DOHH2 (cell line): Measurements from ENCODE around the gene MDM1.

Experiments used
- H3F3A ChIP-seq: fragments of 200-600 bp; sonication (generic), shearing (Covaris generic); 2 replicates; pipeline ENCODE4 v1.6.0; 2016; ENCODE audit warnings: antibody characterized with exemption, mild to moderate bottlenecking; ENCODE audit not compliant: control insufficient read depth, insufficient read depth
- H3K27ac ChIP-seq: fragments of 200-600 bp; sonication (generic); 2 replicates; pipeline ENCODE4 v1.5.1; 2014; ENCODE audit warnings: low read depth, mild to moderate bottlenecking, low read length, moderate library complexity
- H3K27me3 ChIP-seq: fragments of 200-600 bp; sonication (generic); 2 replicates; pipeline ENCODE4 v1.6.1; 2014; ENCODE audit warnings: mild to moderate bottlenecking, low read length, mixed read lengths; ENCODE audit not compliant: control insufficient read depth
- H3K36me3 ChIP-seq: fragments of 200-600 bp; sonication (generic); 2 replicates; pipeline ENCODE4 v1.6.1; 2014; ENCODE audit warnings: mild to moderate bottlenecking, low read length, moderate library complexity, mixed read lengths; ENCODE audit not compliant: control insufficient read depth
- H3K4me1 ChIP-seq: fragments of 200-600 bp; sonication (generic); 2 replicates; pipeline ENCODE4 v1.6.1; 2014; ENCODE audit warnings: mild to moderate bottlenecking, low read length, mixed read lengths; ENCODE audit not compliant: control insufficient read depth
- H3K4me2 ChIP-seq: fragments of 200-600 bp; sonication (generic); 2 replicates; pipeline ENCODE4 v1.6.0; 2014; ENCODE audit warnings: mild to moderate bottlenecking, low read length, moderate library complexity
- H3K4me3 ChIP-seq: fragments of 200-600 bp; sonication (generic); 2 replicates; pipeline ENCODE4 v1.5.1; 2014; ENCODE audit warnings: mild to moderate bottlenecking, low read length, mixed read lengths
- H3K79me2 ChIP-seq: fragments of 200-600 bp; sonication (generic); 2 replicates; pipeline ENCODE4 v1.6.1; 2014; ENCODE audit warnings: mild to moderate bottlenecking, low read length, mixed read lengths; ENCODE audit not compliant: control insufficient read depth
- H3K9me2 ChIP-seq: fragments of 200-600 bp; sonication (generic); replicated peaks from 2 replicates; pipeline ENCODE4 v1.6.1; 2014; ENCODE audit warnings: mild to moderate bottlenecking, low read length, mixed read lengths; ENCODE audit not compliant: control insufficient read depth
- H3K9me3 ChIP-seq: fragments of 200-600 bp; sonication (generic); 2 replicates; pipeline ENCODE4 v1.6.1; 2014; ENCODE audit warnings: antibody characterized with exemption, low read length, mixed read lengths; ENCODE audit not compliant: control insufficient read depth, insufficient read depth
- H4K20me1 ChIP-seq: fragments of 200-600 bp; sonication (generic); 2 replicates; pipeline ENCODE4 v1.6.0; 2014; ENCODE audit warnings: low read depth, mild to moderate bottlenecking, antibody characterized with exemption, low read length, moderate library complexity; ENCODE audit not compliant: control insufficient read depth, insufficient read depth
- EZH2phosphoT487 ChIP-seq: fragments of 200-600 bp; sonication (generic); IDR thresholded peaks from 2 replicates; pipeline ENCODE4 v1.6.1; 2017; ENCODE audit warnings: borderline replicate concordance, mild to moderate bottlenecking, antibody characterized with exemption, low read length, moderate library complexity, mixed read lengths
- TF ChIP-seq, protein P1 (sequence below): fragments of 200-600 bp; sonication (generic); IDR thresholded peaks from one replicate; pipeline ENCODE4 v1.5.1; 2014; ENCODE audit warnings: antibody characterized with exemption, mild to moderate bottlenecking, low read depth, low read length; ENCODE audit not compliant: poor library complexity, severe bottlenecking

MDM1 gene

DNA sequence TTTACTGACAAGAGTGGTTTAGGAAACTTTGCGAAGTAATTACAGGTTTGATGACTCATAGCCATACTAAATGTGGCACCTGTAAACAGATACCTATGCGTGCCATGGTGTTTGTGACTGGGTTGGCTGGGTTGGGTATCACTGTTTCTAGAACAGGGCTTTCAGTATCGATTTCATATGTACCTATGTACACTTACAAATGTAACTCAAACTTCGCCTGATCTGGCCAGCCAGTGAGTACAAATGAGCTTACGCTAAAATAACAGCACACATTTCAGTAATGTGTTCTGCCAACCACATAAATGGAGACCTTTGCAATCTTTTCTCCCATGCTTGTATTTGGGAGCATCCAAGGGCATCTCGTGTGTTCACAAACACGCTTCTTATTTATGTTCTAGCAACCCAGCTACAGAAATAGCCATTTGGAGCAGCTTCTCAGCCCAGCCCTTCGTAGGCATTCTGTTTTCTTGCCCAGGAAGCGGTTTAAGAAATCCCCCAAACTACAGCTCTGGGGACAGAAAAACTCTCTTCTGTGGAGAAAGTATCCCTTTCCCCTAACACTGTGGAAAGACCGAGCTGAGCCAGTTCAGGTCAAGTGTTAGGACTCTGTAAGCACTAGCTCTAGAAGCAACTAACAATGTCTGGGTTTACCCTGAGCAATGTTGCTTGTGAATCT lies 42.3 kb upstream of the MDM1 start:
- H3K4me1 ChIP-seq, result no peaks in the 10 kb centered on the region
- no peaks in the 10 kb centered on the region for H3K79me2 ChIP-seq
- H3K4me3 ChIP-seq, result no peak overlapping the region
- H3K9me2 ChIP-seq, result no peaks in the 10 kb centered on the region
- no peaks in the 10 kb centered on the region for H3K9me3 ChIP-seq
- no peaks in the 10 kb centered on the region for H3K36me3 ChIP-seq
- no peaks in the 10 kb centered on the region for H4K20me1 ChIP-seq
- H3K27me3 ChIP-seq, result no peaks in the 10 kb centered on the region
- TF ChIP-seq EZH2phosphoT487, result no peak
- TF ChIP-seq, protein P1, sequence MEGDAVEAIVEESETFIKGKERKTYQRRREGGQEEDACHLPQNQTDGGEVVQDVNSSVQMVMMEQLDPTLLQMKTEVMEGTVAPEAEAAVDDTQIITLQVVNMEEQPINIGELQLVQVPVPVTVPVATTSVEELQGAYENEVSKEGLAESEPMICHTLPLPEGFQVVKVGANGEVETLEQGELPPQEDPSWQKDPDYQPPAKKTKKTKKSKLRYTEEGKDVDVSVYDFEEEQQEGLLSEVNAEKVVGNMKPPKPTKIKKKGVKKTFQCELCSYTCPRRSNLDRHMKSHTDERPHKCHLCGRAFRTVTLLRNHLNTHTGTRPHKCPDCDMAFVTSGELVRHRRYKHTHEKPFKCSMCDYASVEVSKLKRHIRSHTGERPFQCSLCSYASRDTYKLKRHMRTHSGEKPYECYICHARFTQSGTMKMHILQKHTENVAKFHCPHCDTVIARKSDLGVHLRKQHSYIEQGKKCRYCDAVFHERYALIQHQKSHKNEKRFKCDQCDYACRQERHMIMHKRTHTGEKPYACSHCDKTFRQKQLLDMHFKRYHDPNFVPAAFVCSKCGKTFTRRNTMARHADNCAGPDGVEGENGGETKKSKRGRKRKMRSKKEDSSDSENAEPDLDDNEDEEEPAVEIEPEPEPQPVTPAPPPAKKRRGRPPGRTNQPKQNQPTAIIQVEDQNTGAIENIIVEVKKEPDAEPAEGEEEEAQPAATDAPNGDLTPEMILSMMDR, result no peak
- no peaks in the 10 kb centered on the region for H3F3A ChIP-seq
- H3K4me2 ChIP-seq, result no peak overlapping the region
- no peak overlapping the region for H3K27ac ChIP-seq

DNA sequence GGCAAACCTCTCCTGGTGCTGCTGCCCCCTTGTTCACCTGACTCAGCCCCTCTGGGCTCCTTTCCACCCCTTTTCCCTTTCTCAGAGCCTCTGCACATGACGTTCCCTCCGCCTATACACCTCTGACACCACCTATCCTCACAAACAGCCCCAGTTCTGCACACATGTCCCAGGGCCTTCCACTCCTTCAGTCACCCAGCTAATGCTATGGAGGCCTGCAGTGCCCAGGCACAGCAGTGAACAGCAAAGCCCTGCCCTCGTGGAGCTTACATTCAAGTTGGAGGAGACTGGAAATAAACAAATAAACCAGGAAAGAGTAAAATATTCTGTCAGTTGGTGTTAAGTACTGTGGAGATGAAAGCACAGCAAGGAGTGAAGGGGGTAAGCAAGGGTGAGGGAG lies 38.5 kb upstream of the MDM1 start:
- Histone ChIP-seq H3K4me2 (no peak overlapping the region), H3K9me3 (no peaks in the 10 kb centered on the region), H3K79me2 (no peaks in the 10 kb centered on the region), H3K27ac (no peak overlapping the region), H3F3A (no peaks in the 10 kb centered on the region), H3K27me3 (no peaks in the 10 kb centered on the region), H3K4me1 (no peaks in the 10 kb centered on the region), H4K20me1 (no peaks in the 10 kb centered on the region), H3K9me2 (no peaks in the 10 kb centered on the region), H3K36me3 (no peaks in the 10 kb centered on the region), H3K4me3 (no peak overlapping the region)
- no peak for TF ChIP-seq EZH2phosphoT487
- TF ChIP-seq, protein P1, result no peak

DNA sequence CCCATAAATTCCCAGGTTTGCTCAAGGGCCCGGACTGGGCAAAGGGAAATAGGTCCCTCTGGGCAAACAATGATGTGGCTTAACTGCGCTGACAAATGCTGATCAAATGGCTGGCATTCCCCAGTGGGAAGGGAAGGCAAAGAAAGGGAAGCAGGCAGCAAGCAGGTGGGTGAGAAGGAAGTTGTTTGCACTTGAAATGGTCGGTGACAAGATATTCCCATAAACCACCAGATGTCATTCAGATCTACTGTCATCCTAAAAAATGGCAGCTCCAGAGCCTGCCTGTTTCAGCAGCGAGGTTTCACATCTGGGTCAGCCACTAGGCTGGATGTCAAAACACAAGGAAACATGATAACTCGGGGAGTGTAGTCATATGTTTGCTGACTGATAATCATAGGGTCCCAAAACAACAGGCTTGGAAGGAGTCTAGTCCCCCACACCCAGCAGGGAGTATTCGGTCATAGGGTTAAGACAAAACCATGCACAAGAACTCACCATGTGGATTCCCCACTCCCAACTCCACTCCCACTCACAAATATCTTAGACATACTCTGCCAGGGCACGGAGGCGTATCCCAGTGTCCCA lies 37.9 kb upstream of the MDM1 start:
- Histone ChIP-seq H4K20me1 (no peaks in the 10 kb centered on the region), H3K9me2 (no peaks in the 10 kb centered on the region), H3K9me3 (no peaks in the 10 kb centered on the region), H3F3A (no peaks in the 10 kb centered on the region), H3K36me3 (no peaks in the 10 kb centered on the region), H3K27me3 (no peaks in the 10 kb centered on the region), H3K4me2 (no peak overlapping the region), H3K79me2 (no peaks in the 10 kb centered on the region), H3K27ac (no peak overlapping the region), H3K4me3 (no peak overlapping the region), H3K4me1 (peaks cover 5% of the 10 kb centered on the region)
- TF ChIP-seq EZH2phosphoT487, result no peak
- TF ChIP-seq, protein P1, result no peak
